NT2/D1 (cell line): ENCODE results near the gene KCNH2.

Source experiments
- DNase-seq: peaks from one replicate; pipeline ENCODE4 v3.0.0-alpha.2; 2011; ENCODE audit warnings: low read depth, low spot score
- H3K27me3 ChIP-seq: 2 replicates; pipeline ENCODE4 v1.6.0; 2011; ENCODE audit warnings: mild to moderate bottlenecking; ENCODE audit not compliant: insufficient read length, insufficient read depth
- H3K36me3 ChIP-seq: 2 replicates; pipeline ENCODE4 v1.6.1; 2011; ENCODE audit warnings: mild to moderate bottlenecking, low read length, mixed read lengths; ENCODE audit not compliant: insufficient read depth, insufficient read length
- H3K4me1 ChIP-seq: 2 replicates; pipeline ENCODE4 v1.5.1; 2011; ENCODE audit not compliant: insufficient read depth, insufficient read length
- H3K4me3 ChIP-seq: 2 replicates; pipeline ENCODE4 v1.5.1; 2011; ENCODE audit warnings: low read depth; ENCODE audit not compliant: insufficient read length
- H3K9ac ChIP-seq: 2 replicates; pipeline ENCODE4 v1.6.0; 2011; ENCODE audit warnings: low read depth; ENCODE audit not compliant: insufficient read length
- H3K9me3 ChIP-seq: 2 replicates; pipeline ENCODE4 v1.5.1; 2011; ENCODE audit warnings: mild to moderate bottlenecking, low read length; ENCODE audit not compliant: insufficient read depth
- SUZ12 ChIP-seq: IDR thresholded peaks from 2 replicates; pipeline ENCODE4 v1.6.1; 2011; ENCODE audit not compliant: insufficient read length, insufficient read depth; ENCODE audit errors: extremely low read depth
- YY1 ChIP-seq: IDR thresholded peaks from 2 replicates; pipeline ENCODE4 v1.6.1; 2011; ENCODE audit not compliant: insufficient read length, insufficient read depth
- ZNF274 ChIP-seq: IDR thresholded peaks from 2 replicates; pipeline ENCODE4 v1.6.1; 2011; ENCODE audit warnings: mild to moderate bottlenecking, low read depth, low read length

KCNH2 gene

GRCh38 chr7:150946421-150947240 is 31.5 kb downstream of the KCNH2 start:
- Histone ChIP-seq H3K27me3 (no peaks in the 10 kb centered on the region), H3K9ac (no peak overlapping the region), H3K4me3 (no peak overlapping the region), H3K9me3 (no peaks in the 10 kb centered on the region), H3K36me3 (peaks cover 1% of the 10 kb centered on the region), H3K4me1 (peaks cover 20% of the 10 kb centered on the region)
- DNase-seq = no peak
- no peak for TF ChIP-seq ZNF274
- no peak for TF ChIP-seq SUZ12
- no peak for TF ChIP-seq YY1

- Histone ChIP-seq H3K4me1 (peaks cover 20% of the 10 kb centered on the region), H3K9me3 (no peaks in the 10 kb centered on the region), H3K27me3 (no peaks in the 10 kb centered on the region), H3K9ac (no peak overlapping the region), H3K4me3 (no peak overlapping the region), H3K36me3 (no peaks in the 10 kb centered on the region)
- no peak for DNase-seq
- TF ChIP-seq SUZ12 (no peak), YY1 (no peak), ZNF274 (no peak)
Observed at GRCh38 chr7:150945853-150946420, 32.2 kb downstream of the KCNH2 start.

- no peaks in the 10 kb centered on the region for H3K36me3 ChIP-seq
- H3K4me1 ChIP-seq = peaks cover 20% of the 10 kb centered on the region
- TF ChIP-seq ZNF274 = no peak
- TF ChIP-seq YY1 = no peak
- no peak for TF ChIP-seq SUZ12
- no peak for DNase-seq
- H3K4me3 ChIP-seq = no peak overlapping the region
- no peaks in the 10 kb centered on the region for H3K9me3 ChIP-seq
- H3K9ac ChIP-seq = no peak overlapping the region
- H3K27me3 ChIP-seq = no peaks in the 10 kb centered on the region
Observed at GRCh38 chr7:150945171-150945852, 32.8 kb downstream of the KCNH2 start.

GRCh38 chr7:150944066-150945042 is 33.8 kb downstream of the KCNH2 start:
- TF ChIP-seq YY1 = no peak
- no peak for TF ChIP-seq SUZ12
- no peak for TF ChIP-seq ZNF274
- H3K9me3 ChIP-seq = no peaks in the 10 kb centered on the region
- H3K4me3 ChIP-seq = no peak overlapping the region
- DNase-seq = no peak
- H3K9ac ChIP-seq = no peak overlapping the region
- H3K36me3 ChIP-seq = no peaks in the 10 kb centered on the region
- H3K27me3 ChIP-seq = no peaks in the 10 kb centered on the region
- H3K4me1 ChIP-seq = peaks cover 14% of the 10 kb centered on the region

GRCh38 chr7:150943453-150943814 is 34.7 kb downstream of the KCNH2 start:
- Histone ChIP-seq H3K4me3 (no peak overlapping the region), H3K27me3 (no peaks in the 10 kb centered on the region), H3K36me3 (no peaks in the 10 kb centered on the region), H3K9me3 (no peaks in the 10 kb centered on the region), H3K9ac (no peak overlapping the region), H3K4me1 (peaks cover 10% of the 10 kb centered on the region)
- no peak for DNase-seq
- TF ChIP-seq YY1 = no peak
- no peak for TF ChIP-seq SUZ12
- TF ChIP-seq ZNF274 = no peak

GRCh38 chr7:150942591-150943452 is 35.3 kb downstream of the KCNH2 start:
- TF ChIP-seq YY1 = no peak
- TF ChIP-seq ZNF274 = no peak
- TF ChIP-seq SUZ12 = no peak
- no peaks in the 10 kb centered on the region for H3K27me3 ChIP-seq
- no peaks in the 10 kb centered on the region for H3K36me3 ChIP-seq
- no peak overlapping the region for H3K9ac ChIP-seq
- DNase-seq = no peak
- peaks cover 10% of the 10 kb centered on the region for H3K4me1 ChIP-seq
- H3K9me3 ChIP-seq = no peaks in the 10 kb centered on the region
- H3K4me3 ChIP-seq = no peak overlapping the region
